Measurements from ENCODE around the gene MDFI. TPM values are rescaled to one million over a fixed set of nuclear protein-coding genes. Genes with fewer than 3 reads are reported as not detected.
A peak's percentile ranks its signal among the peaks of the same experiment; 100 is the strongest.

Gene MDFI, protein sequence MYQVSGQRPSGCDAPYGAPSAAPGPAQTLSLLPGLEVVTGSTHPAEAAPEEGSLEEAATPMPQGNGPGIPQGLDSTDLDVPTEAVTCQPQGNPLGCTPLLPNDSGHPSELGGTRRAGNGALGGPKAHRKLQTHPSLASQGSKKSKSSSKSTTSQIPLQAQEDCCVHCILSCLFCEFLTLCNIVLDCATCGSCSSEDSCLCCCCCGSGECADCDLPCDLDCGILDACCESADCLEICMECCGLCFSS
- polyA plus RNA-seq (ENCODE audit: insufficient read length) = 57.0 TPM

DNA sequence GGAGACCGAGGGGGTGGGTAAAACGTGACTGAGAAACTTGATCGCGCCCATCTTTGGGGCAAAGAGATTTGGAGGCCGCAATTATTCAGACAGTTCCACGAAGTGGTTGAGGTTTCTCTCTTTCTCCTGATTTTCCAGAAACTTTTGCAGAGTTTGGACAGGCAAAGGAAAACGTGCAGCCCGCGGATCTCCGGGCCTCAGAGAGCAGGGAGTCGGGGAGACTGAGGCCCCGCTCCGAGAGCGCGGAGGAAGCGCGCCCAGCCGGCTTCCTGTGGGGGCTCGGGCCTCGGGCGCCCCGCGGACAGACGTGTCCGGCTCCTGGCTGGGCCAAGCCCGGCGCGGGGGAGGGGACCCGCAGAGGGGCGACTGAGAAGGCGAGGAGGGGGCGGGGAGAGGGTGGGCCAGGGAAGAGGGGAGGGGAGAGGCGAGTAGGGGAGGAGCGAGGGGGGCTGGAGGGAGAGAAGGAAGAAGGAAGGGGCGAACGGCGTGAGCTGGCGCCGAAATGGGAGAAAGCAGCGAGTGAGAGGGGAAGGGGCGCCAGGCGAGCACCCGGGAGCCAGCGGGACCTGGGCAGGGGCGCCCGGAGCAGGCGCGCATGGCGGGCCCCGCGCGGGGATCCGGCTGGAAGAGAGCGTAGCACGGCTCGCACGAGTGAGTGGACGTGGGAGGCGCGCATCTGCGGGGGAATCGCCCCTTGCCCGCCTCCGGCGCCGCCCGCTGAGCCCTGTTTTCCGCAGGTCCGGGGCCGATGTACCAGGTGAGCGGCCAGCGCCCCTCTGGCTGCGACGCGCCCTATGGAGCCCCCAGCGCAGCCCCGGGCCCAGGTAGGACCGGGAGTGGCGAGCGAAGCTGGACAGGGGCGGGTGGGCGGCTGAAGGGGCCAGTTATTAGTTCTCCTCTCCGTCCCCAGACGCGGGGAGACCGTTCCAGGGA, at the start of gene MDFI:
MDFI (plus strand) TSS at position 467 of the 933 bp plus-strand sequence; CDS start at position 749, 282 bp downstream.
- peak; percentile 85 for DNase-seq

DNA sequence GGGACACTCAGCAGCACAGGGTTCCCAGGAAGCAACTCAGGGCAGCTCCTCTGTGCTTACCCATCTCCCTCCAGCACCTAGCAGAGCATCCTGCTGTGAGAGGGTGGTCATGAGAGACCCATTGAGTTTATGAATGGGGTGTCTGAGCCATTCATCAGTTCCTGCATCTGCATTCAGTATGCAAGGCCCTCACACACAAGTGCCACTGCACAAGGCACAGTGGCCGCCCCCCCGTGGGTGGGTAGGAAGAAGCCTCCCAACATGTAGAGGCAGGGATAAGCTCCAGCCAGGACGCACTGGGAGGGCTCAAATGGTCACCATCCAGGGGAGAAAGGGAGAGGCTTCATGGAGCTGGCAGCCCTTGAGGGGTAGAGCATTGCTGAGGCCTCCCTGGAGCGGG, 49.0 kb upstream of the MDFI start:
- DNase-seq = no peak

DNA sequence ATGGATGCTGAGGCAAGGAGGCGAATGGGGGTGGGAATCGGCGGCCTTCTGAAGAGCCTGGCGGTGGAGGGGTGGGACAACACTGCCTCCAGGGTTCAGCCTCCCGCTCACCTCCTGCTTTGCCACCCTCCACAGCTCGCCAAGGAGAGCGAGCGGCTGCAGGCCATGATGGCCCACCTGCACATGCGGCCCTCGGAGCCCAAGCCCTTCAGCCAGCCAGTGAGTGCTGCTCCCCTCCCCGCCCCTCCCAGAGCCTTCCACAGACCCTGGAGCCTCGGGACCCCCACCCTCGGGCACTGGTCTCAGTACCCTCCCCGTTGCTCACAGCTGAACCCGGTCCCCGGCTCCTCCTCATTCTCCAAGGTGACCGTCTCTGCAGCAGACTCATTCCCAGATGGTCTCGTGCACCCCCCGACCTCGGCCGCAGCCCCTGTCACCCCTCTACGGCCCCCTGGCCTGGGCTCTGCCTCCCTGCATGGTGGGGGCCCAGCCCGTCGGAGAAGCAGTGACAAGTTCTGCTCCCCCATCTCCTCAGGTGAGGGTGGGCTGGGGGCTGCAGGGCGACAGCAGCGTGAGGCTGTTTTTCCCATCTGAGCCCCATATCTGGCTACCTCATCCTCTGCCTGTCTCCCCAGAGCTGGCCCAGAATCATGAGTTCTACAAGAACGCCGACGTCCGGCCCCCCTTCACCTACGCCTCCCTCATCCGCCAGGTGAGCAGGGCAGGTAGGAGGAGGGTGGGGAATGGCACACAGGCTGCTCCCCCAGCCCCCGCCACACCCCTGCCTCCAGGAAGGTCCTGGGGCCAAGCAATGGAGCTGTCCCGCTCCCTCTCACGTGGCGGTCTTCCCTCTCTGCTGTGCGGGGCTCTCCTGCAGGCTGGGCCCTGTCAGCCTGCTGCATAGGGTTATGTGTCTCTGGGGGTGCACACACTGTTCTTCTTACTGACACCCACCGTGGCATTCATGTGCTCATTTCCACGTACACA, 48.3 kb upstream of the MDFI start:
- DNase-seq = no peak

DNA sequence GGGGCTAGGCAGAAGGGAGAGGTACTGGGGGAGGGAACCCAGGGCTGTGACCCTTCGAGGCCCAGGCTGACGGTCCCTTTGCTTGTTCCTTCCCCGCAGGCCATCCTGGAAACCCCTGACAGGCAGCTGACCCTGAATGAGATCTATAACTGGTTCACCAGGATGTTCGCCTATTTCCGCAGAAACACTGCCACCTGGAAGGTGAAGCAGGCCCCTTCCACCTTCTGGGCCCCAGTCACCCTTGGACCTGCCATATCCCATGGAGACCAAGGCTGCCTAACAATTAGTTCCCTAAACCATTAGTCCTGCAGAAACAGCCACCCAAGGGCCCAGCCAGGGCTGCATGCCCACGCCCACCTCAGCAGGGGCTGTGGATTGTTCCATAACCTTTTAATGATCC, 47.1 kb upstream of the MDFI start:
- no peak for DNase-seq

DNA sequence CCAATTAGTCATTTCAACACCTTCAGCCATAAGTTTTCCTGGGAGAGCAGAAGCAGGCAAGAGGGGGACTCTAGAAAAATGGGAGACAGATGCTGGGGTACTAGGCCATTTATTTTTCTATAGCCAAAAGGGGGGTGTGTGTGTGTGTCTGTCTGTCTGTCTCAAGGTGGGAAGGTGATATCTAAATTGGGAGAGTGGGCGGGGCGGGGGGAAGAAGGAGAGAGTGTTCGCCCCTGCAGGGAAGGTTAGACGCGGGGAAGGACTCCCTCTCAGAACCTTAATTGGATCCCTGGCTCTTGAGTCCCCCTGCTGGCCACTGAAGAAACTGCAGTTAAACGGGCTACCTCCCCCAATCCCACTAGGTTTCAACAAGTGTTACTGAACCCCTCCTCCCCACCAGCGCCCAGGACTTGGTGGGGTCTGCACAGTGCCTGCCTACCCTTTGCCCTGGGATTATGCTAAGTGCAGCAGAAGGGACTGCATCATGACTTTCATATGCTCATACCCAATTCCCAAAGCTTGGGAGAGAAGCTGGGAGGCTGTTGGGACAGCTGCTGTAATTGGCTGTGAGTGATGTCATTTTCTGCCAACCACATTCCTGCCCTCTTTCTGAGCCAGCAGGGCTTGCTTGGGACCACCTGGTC, 46.3 kb upstream of the MDFI start:
- peak; percentile 67 for DNase-seq

DNA sequence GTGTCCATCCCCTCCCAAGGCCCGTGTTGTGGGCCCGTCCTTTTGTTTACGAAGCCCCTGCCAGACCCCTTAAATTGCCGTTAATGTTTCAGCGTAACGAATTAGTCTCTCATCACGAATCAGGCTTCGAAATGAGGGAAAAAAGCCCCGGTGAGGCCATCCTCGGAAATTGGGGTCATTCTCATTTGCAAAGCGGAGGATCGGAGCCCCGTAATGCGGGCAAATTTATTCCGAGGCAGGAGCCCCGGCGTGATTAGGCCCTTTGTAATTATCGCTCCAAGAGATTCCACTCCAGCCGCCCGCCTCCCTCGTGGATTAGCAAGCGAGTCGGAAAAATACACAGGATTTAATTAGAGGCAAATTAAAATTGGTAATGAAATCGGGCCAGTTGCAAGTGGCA, 44.9 kb upstream of the MDFI start:
- DNase-seq = no peak

DNA sequence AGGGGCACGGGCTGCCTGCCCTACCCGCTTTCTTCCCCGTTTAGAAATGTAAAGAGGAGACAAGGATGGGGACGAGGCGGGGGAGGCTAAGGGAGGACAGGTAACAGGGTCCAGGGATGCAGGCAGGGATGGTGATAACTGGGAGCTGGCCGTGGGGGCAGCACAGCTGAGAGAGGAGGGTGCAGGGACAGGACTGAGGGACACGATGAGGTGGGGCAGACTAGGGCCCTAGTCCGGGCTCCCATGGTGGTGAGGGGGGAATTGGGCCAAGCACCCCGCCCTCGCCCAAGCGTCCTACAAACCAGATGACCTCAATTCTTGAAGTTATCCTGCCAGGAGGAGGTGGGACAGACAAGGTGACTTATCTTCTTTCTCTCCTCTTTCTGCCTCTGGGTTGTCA, 44.4 kb upstream of the MDFI start:
- no peak for DNase-seq

DNA sequence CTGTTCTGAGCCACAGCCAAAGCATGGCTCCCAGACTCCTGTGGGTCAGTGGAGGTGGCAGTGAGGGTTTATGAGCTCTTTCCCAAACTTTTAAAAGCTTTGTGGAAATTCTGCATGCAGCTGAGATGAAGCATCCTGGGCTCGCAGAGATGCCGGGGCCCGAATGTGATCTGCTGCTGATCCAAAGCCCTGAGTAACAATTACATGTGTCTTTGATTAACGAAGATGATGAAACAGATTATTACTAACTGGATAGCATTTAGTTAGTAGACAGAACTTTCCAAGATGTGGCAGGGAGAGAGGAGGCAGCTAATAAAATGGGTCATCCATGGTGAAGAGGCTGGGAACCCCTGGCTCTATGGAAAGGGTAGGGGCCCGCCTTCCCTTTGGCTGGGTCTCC, 43.9 kb upstream of the MDFI start:
- DNase-seq = no peak

DNA sequence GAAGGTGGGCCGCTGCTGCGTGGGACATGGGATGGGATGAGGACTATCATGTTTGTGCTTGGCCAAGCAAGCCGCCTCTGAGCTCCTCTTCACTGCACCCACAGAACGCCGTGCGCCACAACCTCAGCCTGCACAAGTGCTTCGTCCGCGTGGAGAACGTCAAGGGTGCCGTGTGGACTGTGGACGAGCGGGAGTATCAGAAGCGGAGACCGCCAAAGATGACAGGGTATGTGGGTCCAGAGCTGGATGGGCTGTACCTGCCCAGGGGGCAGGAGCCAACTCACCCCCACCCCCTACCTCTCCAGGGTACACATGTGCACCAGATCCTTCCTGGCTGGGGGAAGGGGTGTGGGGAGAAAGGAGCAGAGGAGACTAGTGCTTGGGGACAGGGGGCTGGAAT, 43.5 kb upstream of the MDFI start:
- DNase-seq = no peak

DNA sequence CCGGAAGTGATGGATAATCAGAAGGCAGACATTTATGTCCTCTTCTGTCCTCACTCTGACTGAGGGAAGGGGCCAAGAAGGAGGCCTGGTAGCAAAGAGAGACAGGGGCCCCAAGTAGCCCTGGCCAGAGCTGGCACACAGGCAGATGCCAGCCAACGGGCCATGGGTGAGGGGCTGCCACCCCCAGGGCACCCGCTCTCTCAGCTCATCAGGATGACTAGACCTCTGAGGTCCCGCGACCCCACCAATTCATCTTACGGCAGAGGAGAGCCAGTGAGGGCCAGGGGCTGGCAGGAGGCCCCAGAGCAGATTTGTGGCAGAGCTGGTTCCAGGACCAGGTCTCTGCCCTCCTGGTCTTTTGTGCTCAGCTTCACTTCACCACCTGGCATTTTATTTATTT, 43.1 kb upstream of the MDFI start:
- no peak for DNase-seq

DNA sequence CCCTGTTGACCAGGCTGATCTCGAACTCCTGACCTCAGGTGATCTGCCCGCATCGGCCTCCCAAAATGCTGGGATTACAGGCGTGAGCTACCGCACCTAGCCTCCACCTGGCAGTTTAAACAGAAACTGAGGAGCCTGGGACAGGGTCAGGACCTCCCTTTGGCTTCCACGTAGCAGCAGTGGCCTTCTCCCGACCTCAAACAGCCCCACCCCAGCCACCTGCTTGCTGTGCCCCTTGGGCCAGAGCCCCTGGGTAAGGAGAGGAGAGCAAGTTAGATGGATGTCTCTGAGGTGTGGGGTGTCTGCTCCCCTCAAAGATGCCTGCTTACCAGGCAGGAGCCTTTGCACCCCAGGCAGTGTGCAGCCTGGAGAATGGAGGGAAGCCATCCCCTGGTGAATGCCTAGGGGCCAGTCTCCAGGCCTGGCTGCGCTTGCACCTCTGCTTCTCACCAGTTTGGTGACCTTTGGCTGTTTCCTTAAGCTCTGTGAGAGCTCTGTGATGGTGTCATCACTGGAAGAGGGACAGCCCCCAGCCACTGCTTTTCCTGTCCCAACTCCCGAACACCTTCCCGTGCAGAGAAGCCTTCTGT, 42.1 kb upstream of the MDFI start:
- DNase-seq = no peak

DNA sequence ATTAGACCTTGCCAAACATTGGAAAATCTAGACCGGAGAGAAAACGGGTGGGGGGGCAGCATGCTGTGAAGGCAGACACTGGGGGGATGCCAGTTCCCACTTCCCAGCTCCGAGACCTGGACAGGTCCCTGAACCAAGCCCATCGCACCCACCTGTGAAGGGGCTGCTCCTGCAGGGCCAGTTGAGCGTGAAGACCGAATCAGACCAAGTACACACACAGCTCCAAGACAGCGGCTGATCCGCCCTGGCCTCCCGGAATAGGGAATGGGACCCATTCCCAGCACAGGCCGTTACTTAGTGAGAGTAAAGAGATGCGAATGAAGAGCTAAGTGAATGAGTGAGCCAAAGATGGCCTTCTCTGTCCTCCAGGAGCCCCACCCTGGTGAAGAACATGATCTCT, 41.5 kb upstream of the MDFI start:
- no peak for DNase-seq

DNA sequence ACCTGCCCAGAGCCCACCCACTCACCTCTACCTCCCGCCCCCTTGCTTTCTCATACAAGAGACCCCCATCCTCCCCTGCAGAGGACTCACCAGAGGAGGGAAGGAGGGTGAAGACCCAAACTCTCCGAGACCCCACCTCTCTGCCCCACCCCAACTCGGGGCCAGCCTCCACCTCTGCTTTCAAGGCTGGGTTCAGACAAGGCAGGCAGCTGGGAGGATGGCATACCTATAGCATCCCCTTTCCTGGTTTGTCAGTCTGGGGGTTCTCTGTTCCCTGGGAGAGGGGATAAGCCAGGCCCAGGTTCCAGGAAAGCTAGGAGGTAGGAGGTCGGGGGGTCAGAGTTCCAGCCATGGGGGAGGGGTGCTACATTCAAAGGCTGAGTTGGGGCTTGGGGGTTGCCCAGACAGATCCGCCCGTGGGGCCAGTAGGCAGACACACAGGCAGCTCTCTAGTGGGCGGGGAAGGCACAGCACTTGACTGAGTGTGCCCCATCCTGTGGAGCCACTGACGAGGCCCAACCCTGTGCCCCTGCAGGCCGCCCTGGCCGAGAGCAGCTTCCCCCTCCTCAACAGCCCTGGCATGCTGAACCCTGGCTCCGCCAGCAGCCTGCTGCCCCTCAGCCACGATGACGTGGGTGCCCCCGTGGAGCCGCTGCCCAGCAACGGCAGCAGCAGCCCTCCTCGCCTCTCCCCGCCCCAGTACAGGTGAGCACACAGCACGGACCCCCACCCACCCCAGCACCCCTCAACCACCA, 40.8 kb upstream of the MDFI start:
- DNase-seq = no peak

DNA sequence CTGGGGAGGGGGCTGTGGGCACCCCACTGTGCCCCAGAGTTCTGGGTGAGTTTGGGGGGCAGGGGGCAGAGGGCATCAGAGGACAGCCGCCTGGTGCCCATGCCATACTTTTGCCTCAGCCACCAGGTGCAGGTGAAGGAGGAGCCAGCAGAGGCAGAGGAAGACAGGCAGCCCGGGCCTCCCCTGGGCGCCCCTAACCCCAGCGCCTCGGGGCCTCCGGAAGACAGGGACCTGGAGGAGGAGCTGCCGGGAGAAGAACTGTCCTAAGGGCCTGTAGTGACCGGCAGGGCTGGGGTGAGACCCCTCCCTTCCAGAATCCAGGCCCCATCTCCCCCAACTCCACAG, 39.6 kb upstream of the MDFI start:
- DNase-seq = no peak

DNA sequence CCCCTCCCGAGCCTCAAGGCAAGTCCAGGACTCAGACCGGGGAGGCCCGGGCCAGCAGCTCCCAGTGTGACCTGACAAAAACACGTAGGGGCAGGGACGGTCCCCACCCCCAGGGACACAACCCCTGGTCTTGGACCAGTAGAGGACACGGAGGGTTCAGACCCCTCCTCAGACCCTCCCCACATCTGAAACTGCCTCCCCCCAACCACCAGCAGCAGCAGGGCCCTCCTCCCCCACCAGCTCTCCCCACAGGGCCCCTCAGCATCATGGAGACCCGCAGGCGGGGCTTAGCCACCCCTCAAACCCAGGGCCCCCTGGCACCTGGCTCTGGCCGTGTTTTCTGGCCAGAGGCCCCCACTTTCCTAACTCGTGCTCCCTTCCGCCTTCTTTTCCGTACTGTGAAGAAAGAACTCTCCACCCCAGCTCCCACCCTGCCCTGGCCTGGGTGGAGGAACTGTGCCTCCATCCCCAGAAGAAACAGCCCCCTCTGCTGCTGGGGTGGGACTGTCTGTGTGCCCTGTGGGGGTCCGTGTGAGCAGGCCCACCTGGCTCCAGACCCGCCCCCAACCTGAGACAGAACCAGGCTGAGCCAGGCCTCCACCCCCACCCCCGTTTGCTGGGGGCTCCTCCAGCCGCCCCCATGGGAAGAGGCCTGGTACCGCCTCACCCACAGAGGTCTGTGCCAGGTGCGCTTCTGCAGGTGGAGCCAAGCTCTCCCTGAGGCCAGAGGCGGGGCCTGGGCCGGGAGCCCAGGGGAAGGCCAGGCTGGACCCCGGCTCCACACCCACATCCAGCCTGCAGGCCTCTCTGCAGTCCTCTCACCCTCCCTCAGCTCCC, 39.0 kb upstream of the MDFI start:
- no peak for DNase-seq

DNA sequence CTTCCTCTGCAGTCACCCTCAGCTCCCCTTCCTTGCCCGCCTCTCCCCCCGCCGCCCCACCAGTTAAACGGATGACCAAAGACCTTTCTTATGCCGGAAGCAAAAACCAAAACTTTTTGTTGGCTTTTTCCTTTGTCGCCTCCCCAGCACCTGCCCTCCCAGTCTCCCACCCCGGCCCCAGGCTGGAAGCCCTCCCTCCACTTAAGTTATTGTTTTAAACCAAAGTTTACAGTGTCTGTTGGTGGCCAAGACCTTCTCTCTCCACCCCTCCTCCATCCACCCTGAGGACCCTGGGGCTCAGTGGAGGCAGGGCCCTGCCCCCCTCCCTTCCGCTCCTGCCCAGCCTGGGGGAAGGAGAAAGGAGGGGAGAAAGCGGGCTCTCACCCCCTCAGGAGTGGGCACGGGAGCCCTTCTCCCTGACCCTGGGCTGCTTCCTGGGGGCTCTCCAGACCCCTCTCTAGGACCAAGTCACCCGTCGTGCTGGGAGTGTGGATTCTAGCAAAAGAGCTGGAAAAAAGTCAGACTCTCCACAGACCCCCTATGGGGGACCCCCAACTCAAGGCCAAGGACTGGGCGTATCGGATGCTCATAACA, 38.3 kb upstream of the MDFI start:
- DNase-seq = no peak

DNA sequence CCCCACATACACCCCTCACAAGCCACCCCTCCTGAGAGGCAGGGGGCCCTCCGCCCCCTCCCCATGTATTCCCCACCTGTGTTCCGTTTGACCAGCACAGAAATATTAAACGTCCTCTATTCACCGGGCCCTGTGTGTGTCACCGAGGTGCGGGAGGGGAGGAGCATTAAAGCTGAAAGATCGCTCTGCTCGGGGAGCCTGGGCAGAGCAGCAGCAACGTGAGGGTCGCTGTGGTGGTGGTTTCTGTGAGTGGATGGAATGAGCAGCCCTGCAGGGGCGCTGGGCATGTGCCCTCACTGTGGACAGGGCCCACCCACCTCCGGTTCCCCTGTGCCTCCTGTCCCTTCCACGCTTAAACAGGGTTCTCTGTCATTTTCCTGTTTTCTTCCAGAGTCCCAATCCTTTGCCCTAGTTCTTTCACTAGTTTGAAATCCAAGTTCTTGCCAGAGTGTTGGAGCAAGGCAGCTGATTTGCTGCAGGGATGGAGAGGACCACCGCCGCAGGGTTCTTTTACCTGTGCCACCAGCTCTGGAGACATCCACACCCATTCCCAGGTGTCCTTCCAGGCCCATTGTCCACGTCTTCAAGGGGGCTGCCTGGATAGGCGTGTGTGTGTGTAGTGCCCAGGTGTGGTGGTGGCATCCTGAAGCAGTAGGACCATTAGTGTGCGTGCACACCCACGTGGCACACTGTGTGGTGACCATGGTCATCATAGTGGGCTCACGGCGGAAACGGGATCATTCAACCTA, 37.6 kb upstream of the MDFI start:
- no peak for DNase-seq

DNA sequence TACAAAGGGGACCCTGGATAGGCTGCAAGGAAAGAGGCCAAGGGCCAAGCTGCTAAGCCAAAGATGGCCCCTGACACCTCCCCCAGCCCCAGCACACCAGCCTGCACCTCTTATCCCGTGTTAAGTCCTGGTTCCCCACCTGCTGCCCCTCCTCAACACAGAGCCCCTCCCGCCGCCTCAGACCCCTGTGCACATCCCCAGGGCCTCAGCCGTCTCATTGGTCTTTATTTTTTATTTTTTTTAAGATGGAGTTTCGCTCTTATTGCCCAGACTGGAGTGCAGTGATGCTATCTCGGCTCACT, 37.1 kb upstream of the MDFI start:
- no peak for DNase-seq

DNA sequence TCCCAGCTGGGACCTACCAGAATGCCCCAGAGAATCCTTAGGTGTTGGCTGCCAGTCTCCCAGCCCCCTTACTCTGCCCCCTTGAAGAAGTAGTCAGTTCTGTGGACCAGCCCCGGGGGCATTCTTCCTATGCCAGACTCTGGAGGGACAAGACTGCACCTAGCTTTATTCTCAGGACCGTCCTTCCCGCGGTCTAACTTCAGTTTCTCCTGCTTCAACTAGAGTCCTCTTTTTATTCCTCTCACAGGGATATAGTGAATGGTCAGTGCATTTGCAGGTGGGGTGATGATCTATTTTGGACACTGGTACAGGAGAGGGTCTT, 35.9 kb upstream of the MDFI start:
- no peak for DNase-seq
